ENCODE measurements around the gene FAM107B.
"Not testable (repeated sequence)": the region's sequence is repeated elsewhere in the genome, so short reads cannot be mapped to it uniquely, and the experiment has no call there.

The FAM107B gene

GRCh38 chr10:14664345-14664744 lies 110.4 kb downstream of the FAM107B start:
- DNase-seq (ENCODE audit: low read depth) = no peak

GRCh38 chr10:14661818-14662217 lies 112.9 kb downstream of the FAM107B start:
- DNase-seq (ENCODE audit: low read depth) = no peak

GRCh38 chr10:14660831-14661230 lies 113.9 kb downstream of the FAM107B start:
- DNase-seq (ENCODE audit: low read depth) = no peak

GRCh38 chr10:14659626-14660196 lies 115.0 kb downstream of the FAM107B start:
- DNase-seq (ENCODE audit: low read depth) = no peak

- not testable (repeated sequence) for DNase-seq (ENCODE audit: low read depth)
Observed at GRCh38 chr10:14659137-14659536, 115.6 kb downstream of the FAM107B start.

- no peak for DNase-seq (ENCODE audit: low read depth)
Observed at GRCh38 chr10:14658331-14659127, 116.2 kb downstream of the FAM107B start.

- no peak for DNase-seq (ENCODE audit: low read depth)
Observed at GRCh38 chr10:14656052-14656730, 118.5 kb downstream of the FAM107B start.

GRCh38 chr10:14654821-14655382 lies 119.8 kb downstream of the FAM107B start:
- DNase-seq (ENCODE audit: low read depth) = no peak

- DNase-seq (ENCODE audit: low read depth) = no peak
Observed at GRCh38 chr10:14653271-14654161, 121.2 kb downstream of the FAM107B start.

- no peak for DNase-seq (ENCODE audit: low read depth)
Observed at GRCh38 chr10:14652816-14653215, 121.9 kb downstream of the FAM107B start.

GRCh38 chr10:14652067-14652466 lies 122.6 kb downstream of the FAM107B start:
- DNase-seq (ENCODE audit: low read depth) = no peak

- no peak for DNase-seq (ENCODE audit: low read depth)
Observed at GRCh38 chr10:14649739-14650138, 125.0 kb downstream of the FAM107B start.

GRCh38 chr10:14648946-14649345 lies 125.8 kb downstream of the FAM107B start:
- no peak for DNase-seq (ENCODE audit: low read depth)

GRCh38 chr10:14648005-14648765 lies 126.5 kb downstream of the FAM107B start:
- peak; percentile 52 for DNase-seq (ENCODE audit: low read depth)

- no peak for DNase-seq (ENCODE audit: low read depth)
Observed at GRCh38 chr10:14645239-14645960, 129.3 kb downstream of the FAM107B start.

GRCh38 chr10:14639637-14640036 lies 135.1 kb downstream of the FAM107B start:
- no peak for DNase-seq (ENCODE audit: low read depth)

- no peak for DNase-seq (ENCODE audit: low read depth)
Observed at GRCh38 chr10:14635043-14635710, 139.5 kb downstream of the FAM107B start.

GRCh38 chr10:14634572-14634971 lies 140.1 kb downstream of the FAM107B start:
- DNase-seq (ENCODE audit: low read depth) = not testable (repeated sequence)

GRCh38 chr10:14625765-14626525 lies 148.8 kb downstream of the FAM107B start:
- no peak for DNase-seq (ENCODE audit: low read depth)

Data from stimulated activated CD8-positive, alpha-beta memory T cell treated with anti-CD3 and anti-CD28 coated beads, Interleukin-12 subunit alpha, Interleukin-12 subunit beta, amount 100 ng/mL, for 1 hour (primary cell).